SIG-M5 (cell line): ENCODE measurements around the gene IL4R.
"Not testable (repeated sequence)": the region's sequence is repeated elsewhere in the genome, so short reads cannot be mapped to it uniquely, and the experiment has no call there.

ENCODE experiments used
- DNase-seq: peaks from one replicate; lab custom pipeline; 2025; lab: John Stamatoyannopoulos, UW

IL4R gene

DNA sequence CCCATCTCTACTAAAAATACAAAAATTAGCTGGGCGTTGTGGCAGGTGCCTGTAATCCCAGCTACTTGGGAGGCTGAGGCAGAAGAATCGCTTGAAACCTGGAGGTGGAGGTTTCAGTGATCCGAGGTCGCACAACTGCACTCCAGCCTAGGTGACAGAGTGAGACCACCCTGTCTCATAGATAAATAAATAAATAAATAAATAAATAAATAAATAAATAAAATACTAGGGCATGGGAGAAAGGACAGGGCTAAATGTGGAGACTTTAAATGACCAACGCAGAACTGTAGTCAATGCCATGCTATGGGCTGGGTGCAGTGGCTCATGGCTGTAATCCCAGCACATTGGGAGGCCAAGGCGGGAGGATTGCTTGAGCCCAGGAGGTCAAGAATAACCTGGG, 25.5 kb upstream of the IL4R start:
- not testable (repeated sequence) for DNase-seq

DNA sequence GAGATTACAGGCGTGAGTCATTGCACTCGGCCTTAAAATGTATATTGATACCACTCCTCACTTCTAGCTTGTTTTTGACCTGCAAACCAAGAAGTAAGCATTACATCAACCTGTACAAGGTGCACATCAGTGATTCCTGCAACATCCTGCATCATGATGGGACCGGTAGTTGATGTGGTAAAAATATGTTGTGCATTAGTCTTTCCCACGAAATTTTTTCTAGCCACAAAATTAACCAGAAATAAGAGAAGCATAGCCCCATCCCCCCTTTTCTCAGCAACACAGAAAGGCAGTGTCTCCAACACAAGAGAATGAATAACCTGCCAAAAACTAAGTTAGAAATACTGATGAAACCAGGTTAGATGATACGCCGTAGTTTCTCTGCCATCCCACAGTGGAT, 24.1 kb upstream of the IL4R start:
- no peak for DNase-seq

DNA sequence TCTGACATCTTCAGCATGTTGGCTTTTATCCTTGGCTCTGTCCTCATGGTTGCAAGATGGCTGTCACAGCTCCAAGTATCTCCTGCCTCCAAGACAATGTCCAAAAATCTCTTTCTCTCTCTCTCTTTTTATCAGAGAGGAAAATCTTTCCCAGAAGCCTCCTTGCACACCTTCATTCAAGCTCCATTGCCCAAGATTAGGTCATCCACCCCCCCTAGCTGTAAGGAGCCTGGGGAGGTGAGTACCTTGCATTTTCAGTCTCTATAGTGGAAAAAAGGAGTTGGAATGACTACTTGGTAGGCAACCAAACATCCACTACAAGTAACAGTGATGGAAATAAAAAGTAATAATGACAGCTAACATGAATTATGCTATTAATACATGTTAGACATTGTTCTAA, 23.2 kb upstream of the IL4R start:
- no peak for DNase-seq

- no peak for DNase-seq
Measured at GRCh38 chr16:27291106-27291505, 22.7 kb upstream of the IL4R start.

- no peak for DNase-seq
Measured at GRCh38 chr16:27291722-27292240, 22.0 kb upstream of the IL4R start.

DNA sequence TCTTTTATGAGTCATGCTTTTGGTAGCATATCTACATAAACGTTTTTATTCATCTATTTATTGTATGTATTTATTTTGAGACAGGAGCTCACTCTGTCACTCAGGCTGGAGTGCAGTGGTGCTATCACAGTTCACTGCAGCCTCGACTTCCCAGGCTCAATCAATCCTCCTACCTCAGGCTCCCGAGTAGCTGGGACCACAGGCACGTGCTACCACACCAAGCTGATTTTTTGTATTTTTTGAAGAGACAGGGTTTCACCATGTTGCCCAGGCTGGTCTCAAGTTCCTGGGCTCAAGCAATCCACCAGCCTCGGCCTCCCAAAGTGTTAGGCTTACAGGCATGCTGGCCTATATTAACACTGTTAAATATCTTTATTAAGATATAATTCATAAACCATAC, 20.4 kb upstream of the IL4R start:
- no peak for DNase-seq

DNA sequence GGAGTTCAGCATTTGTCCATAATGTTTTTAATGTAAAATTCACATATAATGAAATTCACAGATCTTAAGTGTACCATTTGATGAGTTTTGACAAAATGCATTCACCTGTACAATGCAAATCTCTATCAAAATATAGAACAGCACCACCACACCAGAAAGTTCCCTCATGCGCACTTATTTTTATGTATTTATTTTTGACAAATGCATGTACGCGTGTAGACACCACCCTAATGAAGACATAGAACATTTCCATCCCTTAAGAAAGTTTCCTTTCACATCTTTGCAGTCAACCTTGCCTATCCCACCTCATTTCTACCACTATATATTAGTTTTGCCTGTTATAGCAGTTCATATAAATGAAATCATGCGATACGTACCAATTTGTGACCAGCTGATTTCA, 15.6 kb upstream of the IL4R start:
- DNase-seq = no peak

GRCh38 chr16:27301236-27301861, 12.4 kb upstream of the IL4R start:
- DNase-seq = no peak

DNA sequence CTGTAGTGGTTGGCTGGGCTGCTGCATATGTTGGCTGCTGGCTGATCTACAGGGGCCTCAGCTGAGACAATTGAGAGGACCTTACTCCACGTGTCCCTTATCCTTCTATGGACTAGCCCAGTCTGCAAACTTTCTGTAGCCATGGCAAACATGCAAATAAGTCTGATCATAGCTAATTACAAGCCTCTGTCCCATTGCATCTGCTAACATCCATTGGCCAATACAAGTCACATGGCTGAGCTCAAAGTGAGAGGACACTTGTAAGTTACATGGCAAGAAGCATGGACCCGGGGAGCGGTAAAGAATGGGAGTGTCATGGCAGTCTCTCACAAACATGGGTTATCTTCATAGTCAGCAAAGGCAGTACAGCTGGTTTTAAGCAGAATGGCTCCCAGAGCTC, 11.6 kb upstream of the IL4R start:
- DNase-seq = no peak

DNA sequence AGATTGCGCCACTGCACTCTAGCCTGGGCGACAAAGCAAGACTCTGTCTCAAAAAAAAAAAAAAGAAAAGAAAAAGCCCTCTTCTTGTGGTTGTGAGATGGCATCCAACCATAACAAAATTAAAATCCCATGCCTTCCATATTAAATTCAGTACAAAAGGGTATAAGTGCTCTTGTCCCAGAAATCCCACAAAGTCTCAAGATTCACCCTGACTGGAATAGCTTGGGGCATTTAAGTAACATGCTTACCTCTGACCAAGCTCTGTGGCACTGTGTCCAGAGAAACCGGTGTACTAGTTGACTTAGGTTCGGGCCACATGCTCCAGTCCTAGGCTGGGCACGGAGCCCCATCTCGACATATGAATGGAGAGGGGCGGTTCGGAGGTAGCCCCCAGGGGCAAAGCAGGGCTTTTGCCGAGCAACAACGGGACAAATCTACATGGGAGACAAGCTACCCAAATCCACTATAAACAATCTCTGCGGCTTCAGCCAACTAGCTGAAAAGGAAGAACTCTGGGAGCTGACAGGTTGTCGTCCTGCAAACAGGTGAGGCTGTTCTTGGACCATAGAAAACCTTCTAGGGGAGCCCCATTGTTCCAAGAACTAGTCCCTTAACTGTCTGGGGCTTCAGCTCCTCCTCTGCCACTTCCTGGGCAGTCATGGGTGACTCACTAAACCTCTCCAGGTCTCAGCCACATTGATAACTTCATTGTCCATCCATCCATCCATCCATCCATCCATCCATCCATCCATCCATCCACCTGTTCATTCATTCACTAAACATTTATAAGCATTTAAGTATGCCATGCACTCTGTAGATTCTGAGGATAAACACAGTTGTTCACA, 10.3 kb upstream of the IL4R start:
- DNase-seq = no peak

DNA sequence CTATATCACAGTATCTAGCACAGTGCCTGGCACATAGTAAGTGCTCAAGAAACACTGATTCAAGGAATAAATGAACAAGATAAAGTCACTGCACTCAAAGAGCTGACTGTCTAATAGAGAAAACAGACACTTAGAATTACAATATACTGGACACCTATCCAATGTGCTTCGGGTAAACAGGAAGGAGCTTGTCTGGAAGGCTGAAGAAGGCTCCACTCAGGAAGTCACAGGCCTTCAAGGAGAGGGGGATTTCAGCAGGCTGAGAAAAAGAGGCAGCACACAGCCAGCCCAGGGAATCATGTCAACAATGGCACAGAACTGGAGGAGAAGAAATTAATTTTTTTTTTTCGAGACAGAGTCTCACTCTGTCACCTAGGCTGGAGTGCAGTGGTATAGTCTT, 9.7 kb upstream of the IL4R start:
- DNase-seq = no peak

DNA sequence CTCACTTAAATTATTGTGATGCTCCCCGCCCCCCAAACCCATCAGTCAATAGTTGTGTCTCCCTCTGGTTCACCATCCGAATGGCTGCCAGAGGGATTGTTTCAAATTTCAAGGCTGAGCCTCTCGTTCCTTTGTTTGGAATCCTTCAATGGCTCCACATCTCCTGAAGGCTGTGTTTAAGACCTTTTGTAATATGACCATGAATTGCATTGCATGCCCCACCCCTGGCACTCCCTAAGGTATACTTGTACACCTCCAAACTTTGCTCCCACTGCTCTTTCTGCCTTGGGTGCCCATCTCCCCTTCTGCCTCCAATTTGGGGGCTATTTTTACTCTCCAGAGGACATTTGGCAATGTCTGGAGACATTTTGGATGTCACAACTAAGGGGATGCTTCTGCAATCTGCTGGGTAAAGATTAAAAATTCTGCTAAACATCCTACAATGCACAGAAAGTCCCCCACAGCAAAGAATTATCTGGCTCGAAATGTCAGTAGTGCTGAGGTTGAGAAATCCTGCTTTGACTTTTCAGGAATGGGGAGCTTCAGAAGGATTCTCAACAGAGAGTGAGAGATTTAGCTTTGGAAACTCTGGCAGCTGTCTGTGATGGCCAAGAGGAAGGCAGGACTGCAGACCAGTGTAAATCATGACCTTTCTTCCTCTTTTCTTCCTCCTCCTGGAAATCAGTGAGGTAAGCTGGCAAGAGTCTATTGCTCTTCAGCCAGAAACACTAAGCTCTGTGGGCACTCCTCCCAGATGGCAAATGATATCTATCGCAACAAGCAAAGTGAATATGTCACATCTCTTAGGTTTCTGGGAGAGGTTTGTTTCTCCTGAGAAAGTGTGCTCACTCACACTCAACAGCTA, 8.7 kb upstream of the IL4R start:
- DNase-seq = no peak

GRCh38 chr16:27305839-27306442, 7.8 kb upstream of the IL4R start:
- no peak for DNase-seq

DNA sequence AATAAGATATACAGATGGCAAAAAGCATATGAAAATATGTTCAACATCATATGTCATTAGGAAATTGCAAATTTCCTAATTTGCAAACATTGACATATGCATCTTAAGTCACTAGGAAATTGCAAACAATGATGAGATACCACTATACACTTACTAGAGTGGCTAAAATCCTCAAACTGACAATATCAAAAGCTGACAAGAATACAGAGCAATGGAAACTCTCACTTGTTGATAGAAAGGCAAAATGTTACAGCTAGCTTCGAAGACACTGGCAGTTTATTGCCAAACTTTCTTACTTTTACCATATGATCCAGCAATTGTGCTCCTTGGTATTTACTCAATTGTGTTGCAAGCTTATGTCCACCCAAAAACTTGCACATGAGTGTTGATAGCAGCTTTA, 5.0 kb upstream of the IL4R start:
- DNase-seq = no peak

DNA sequence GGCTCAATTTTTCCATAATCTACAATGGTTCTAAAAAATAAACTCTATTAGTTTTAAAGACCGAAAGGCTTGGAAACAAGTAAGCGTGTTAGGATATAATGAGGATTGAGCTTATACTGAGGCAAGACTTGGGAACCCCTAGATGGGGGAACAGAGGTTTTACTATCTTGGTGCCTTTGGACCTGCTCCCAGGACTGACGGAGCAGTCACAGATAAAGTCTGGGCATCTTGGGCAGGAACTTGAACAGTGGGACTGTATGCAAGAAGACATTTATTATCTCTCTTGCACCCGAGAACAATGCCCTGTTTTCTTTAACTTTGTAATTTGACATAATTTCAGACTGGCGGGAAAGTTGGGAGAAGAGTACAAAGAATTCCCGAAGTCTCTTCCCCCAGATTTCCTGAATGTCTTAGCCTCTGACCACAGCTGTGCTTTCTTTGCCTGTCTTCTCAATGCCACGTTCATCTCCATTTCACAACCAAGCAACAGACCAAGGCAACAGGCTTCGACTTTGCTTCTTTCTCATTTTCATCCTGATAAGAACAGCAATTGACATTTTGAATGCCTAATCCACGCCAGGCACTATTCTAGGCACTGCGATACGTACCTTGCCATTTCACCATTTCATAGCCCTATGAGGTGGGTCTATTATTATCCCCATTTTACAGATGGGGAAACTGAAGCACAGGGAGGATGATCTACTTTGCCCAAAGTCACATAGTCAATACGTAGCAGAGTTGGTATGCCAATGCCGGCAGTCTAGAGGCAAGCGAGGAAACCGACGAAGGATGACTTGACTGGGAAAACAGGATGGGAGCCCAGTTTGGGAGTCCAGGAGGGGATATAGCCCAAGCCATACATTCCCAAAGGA, 3.0 kb upstream of the IL4R start:
- DNase-seq = no peak

- no peak for DNase-seq
Measured at GRCh38 chr16:27311448-27311830, 2.3 kb upstream of the IL4R start.

GRCh38 chr16:27311897-27312303, 1.9 kb upstream of the IL4R start:
- DNase-seq = no peak

DNA sequence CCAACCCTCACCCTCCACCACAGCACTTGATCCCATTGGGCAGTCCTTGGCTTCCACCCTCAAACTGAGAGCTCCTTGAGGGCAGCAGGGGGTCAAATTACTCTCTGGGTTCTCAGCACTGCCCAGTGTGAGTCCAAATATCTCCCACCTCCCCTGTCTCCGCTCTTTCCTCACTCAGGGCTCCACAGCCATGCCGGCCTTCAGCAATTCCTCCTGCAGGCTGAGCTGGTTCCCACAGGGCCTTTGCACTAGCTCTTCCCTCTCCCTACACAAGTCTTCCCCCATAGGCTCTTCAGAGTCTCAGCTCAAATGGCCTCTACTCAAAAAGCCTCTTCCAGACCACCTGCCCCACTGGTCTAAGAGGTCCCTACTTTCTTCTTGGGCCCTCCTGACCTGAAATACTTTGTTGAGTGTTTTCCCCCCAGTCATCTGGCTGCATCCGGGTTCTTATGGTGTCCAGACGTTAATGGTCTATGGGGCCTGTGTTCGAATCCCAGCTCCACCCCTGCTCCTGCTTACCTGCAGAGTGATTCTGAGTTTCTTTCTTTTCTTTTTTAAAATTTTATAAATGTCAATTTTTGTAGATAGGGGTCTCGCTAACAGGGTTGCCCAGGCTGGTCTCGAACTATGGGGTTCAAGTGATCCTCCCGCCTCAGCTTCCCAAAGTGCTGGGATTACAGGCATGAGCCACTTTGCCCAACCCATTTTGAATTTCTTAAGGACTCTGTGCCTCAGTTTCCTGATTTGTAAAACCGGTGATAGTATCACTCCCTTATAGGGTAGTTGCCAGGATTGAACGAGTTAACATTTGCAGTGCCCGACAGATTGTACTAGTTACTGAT, 973 bp upstream of the IL4R start:
- DNase-seq = no peak

- no peak for DNase-seq
Measured at GRCh38 chr16:27314161-27314723, 468 bp downstream of the IL4R start.

- DNase-seq = no peak
Measured at GRCh38 chr16:27314986-27315332, 1.2 kb downstream of the IL4R start.
